GM12874 (cell line): ENCODE results near the gene FETUB.

Experiments used
- TF ChIP-seq, protein P1 (sequence below): IDR thresholded peaks from 2 replicates; pipeline ENCODE4 v1.5.1; 2011; ENCODE audit warnings: low read depth, mild to moderate bottlenecking, control low read depth, low read length, moderate library complexity; ENCODE audit not compliant: insufficient read depth

FETUB gene

DNA sequence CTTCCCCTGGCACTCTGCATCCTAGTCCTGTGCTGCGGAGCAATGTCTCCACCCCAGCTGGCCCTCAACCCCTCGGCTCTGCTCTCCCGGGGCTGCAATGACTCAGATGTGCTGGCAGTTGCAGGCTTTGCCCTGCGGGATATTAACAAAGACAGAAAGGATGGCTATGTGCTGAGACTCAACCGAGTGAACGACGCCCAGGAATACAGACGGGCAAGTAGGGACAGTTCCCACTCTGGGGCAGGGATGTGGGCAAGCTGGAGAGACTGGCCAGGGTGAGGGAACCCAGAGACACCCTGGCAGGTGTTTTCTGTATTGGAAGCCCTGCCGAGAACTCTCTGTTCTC, 247 bp downstream of the FETUB start:
- TF ChIP-seq, protein P1, sequence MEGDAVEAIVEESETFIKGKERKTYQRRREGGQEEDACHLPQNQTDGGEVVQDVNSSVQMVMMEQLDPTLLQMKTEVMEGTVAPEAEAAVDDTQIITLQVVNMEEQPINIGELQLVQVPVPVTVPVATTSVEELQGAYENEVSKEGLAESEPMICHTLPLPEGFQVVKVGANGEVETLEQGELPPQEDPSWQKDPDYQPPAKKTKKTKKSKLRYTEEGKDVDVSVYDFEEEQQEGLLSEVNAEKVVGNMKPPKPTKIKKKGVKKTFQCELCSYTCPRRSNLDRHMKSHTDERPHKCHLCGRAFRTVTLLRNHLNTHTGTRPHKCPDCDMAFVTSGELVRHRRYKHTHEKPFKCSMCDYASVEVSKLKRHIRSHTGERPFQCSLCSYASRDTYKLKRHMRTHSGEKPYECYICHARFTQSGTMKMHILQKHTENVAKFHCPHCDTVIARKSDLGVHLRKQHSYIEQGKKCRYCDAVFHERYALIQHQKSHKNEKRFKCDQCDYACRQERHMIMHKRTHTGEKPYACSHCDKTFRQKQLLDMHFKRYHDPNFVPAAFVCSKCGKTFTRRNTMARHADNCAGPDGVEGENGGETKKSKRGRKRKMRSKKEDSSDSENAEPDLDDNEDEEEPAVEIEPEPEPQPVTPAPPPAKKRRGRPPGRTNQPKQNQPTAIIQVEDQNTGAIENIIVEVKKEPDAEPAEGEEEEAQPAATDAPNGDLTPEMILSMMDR, result no peak

DNA sequence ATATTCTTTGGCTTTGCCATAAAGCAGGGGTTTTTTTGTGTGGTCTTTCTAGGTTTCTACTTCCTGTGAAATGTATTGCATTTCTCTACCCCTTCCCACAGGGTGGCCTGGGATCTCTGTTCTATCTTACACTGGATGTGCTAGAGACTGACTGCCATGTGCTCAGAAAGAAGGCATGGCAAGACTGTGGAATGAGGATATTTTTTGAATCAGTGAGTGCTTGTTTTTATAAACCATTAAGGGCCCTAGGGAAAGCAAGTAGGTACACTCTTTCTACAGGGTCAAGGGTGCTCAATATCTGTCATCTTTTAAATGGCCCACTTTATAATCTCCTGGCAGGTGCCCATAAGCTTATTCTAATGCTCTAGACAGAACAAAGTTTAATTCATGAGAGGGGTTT, 730 bp downstream of the FETUB start:
- TF ChIP-seq, protein P1, result no peak

DNA sequence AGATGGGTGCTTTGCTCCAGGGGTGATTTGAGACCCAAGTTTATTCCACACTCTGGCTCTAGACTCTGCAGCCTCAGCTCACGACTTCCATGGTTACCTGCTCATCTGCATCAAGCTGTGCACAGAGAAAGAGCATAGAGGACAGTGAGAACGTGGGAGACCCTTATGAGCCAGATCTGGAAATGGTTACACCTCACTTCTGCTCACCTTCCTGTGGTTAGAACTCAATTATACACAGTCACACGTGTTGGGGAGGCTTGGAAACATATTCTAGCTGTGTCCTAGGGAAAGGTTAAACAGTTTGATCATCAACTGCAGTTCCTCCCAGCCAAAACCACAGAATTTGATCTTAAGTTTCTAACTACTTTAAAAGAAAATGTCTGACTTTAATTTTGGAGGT, 1.8 kb downstream of the FETUB start:
- TF ChIP-seq, protein P1, result no peak

DNA sequence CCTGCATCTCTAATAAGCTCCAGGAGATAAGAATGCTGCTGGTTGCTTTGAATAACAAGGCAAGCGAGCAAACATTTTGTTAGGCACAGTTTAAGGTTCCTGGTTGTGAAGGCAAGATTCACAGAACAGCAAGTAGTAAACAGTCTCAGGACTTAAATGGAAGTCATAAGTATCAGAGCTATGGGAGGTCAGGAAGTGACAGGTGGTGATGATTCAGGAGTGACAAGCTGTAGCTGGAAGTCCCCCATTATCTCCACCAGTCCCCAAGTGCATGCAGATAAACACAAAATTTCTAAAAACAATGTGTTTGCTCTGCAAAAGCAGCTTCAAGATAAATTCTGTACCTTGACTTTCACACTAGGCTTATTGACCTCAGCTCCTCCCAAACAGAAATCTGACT, 3.3 kb downstream of the FETUB start:
- TF ChIP-seq, protein P1, result no peak

DNA sequence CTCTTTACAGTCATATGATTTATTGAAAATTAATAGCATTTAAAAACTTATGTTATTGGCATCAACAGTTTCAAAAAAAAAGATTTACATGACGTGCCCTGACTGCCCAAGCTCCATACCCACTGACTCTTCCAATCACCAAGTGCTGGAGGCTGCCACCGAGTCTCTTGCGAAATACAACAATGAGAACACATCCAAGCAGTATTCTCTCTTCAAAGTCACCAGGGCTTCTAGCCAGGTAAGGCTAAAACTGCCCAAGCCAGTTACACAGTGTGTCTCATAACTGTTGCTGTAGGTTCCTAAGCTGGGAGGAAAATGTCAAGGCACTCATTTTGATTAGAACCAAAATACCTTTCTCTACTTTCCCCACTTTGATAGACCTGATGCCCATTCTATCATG, 4.5 kb downstream of the FETUB start:
- TF ChIP-seq, protein P1, result no peak

DNA sequence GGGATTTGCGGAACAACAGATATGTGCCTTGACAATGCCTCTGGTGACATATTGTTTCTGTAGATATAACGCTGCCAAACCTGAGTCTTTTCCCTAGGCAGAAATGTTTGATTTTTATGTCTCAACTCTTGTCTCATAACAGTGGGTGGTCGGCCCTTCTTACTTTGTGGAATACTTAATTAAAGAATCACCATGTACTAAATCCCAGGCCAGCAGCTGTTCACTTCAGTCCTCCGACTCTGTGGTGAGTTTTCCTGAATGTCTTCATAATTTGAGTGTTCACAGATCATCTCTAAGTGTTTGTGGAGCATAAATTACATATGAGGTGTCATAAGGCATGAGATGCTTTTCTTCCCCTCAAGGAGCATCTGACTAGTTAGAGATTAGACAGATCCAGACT, 5.9 kb downstream of the FETUB start:
- TF ChIP-seq, protein P1, result no peak

DNA sequence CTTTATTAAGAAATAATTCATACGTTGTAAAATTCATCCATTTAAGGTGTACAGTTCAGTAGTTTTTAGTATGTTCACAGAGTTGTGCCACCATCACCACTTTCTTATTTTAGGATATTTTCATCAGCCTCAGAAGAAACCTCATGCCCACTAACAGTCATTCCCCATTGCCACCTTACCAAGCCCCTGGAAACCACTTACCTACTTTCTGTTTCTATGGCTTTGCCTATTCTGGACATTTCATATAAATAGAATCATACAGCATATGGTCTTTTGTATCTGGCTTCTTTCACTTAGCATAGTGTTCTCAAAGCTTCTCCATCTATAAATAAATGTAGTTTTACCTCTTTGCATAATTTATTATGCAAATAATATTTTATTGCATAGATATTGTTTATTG, 6.6 kb downstream of the FETUB start:
- TF ChIP-seq, protein P1, result no peak

DNA sequence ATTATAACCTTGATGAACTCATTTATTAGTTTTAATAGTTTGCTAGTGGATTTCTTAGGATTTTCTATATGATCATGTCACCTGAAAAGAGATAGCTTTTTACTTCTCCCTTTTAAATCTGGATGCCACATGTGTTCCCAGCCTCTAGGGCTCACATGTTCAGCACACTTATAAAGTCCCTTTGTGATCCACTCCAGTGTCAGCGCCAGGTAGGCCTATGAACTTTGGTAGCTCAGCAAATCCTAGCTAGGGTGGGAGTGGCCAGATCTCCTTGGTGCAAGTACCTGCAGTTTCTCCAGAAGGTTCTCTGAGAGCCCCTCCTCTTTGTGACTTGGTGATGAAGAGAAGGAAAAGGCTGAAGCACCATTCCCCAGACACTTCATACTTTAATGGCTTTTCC, 8.7 kb downstream of the FETUB start:
- TF ChIP-seq, protein P1, result no peak
